ENCODE data around the gene CRIM1. TPM values are rescaled to one million over a fixed set of nuclear protein-coding genes. Genes with fewer than 3 reads are reported as not detected.

Gene CRIM1
- total RNA-seq, 2 donors from 2014 or later, result 55.7 to 90.7 TPM

GRCh38 chr2:36549165-36549574 lies 193.6 kb downstream of the CRIM1 start:
- DNase-seq, result no peak
- Histone ChIP-seq H3K27ac (no peak overlapping the region), H3K9me3 (no peaks in the 10 kb centered on the region), H3K4me3 (no peak overlapping the region), H3K4me1 (no peaks in the 10 kb centered on the region), H3K36me3 (peaks cover 8% of the 10 kb centered on the region), H3K9ac (ENCODE audit: low read depth in 2 of 2, low read length in 2 of 2) (no peak overlapping the region), H3K27me3 (no peaks in the 10 kb centered on the region)
- intact Hi-C loops (cut with DNase I), result loop anchor here (10.0 kb wide), 1 partner anchor 116 kb away; no protein-coding TSS in a partner anchor
- TF ChIP-seq CTCF (IDR thresholded peaks at IDR 0.05), result no peak

GRCh38 chr2:36550006-36550405 lies 194.4 kb downstream of the CRIM1 start:
- H3K36me3 ChIP-seq, result peaks cover 8% of the 10 kb centered on the region
- H3K27ac ChIP-seq, result no peak overlapping the region
- DNase-seq, result no peak
- H3K4me3 ChIP-seq, result no peak overlapping the region
- intact Hi-C loops (cut with DNase I), result no loop called here
- H3K9me3 ChIP-seq, result no peaks in the 10 kb centered on the region
- no peaks in the 10 kb centered on the region for H3K4me1 ChIP-seq
- H3K9ac ChIP-seq (ENCODE audit: low read depth in 2 of 2, low read length in 2 of 2), result no peak overlapping the region
- TF ChIP-seq CTCF (IDR thresholded peaks at IDR 0.05), result no peak
- no peaks in the 10 kb centered on the region for H3K27me3 ChIP-seq

- intact Hi-C loops (cut with DNase I), result no loop called here
- Histone ChIP-seq H3K27me3 (no peaks in the 10 kb centered on the region), H3K9ac (ENCODE audit: low read depth in 2 of 2, low read length in 2 of 2) (no peak overlapping the region), H3K4me1 (no peaks in the 10 kb centered on the region), H3K36me3 (peaks cover 5% of the 10 kb centered on the region), H3K27ac (no peak overlapping the region), H3K9me3 (no peaks in the 10 kb centered on the region), H3K4me3 (no peak overlapping the region)
- DNase-seq, result no peak
- no peak for TF ChIP-seq CTCF (IDR thresholded peaks at IDR 0.05)
These were observed 198.1 kb downstream of the CRIM1 start for GRCh38 chr2:36553683-36554082.

GRCh38 chr2:36554531-36554930 lies 199.0 kb downstream of the CRIM1 start:
- H3K36me3 ChIP-seq, result peaks cover 4% of the 10 kb centered on the region
- no peaks in the 10 kb centered on the region for H3K27me3 ChIP-seq
- H3K4me1 ChIP-seq, result no peaks in the 10 kb centered on the region
- no peak for DNase-seq
- no peaks in the 10 kb centered on the region for H3K9me3 ChIP-seq
- intact Hi-C loops (cut with DNase I), result no loop called here
- no peak overlapping the region for H3K27ac ChIP-seq
- H3K4me3 ChIP-seq, result no peak overlapping the region
- TF ChIP-seq CTCF (IDR thresholded peaks at IDR 0.05), result no peak
- no peak overlapping the region for H3K9ac ChIP-seq (ENCODE audit: low read depth in 2 of 2, low read length in 2 of 2)

GRCh38 chr2:36555789-36556188 lies 200.2 kb downstream of the CRIM1 start:
- DNase-seq, result no peak
- no peak overlapping the region for H3K4me3 ChIP-seq
- no peaks in the 10 kb centered on the region for H3K9me3 ChIP-seq
- H3K9ac ChIP-seq (ENCODE audit: low read depth in 2 of 2, low read length in 2 of 2), result no peak overlapping the region
- intact Hi-C loops (cut with DNase I), result no loop called here
- no peaks in the 10 kb centered on the region for H3K36me3 ChIP-seq
- no peaks in the 10 kb centered on the region for H3K4me1 ChIP-seq
- no peak overlapping the region for H3K27ac ChIP-seq
- H3K27me3 ChIP-seq, result no peaks in the 10 kb centered on the region
- TF ChIP-seq CTCF (IDR thresholded peaks at IDR 0.05), result no peak

- no peak overlapping the region for H3K4me3 ChIP-seq
- no peaks in the 10 kb centered on the region for H3K36me3 ChIP-seq
- no peak for DNase-seq
- intact Hi-C loops (cut with DNase I), result no loop called here
- H3K9ac ChIP-seq (ENCODE audit: low read depth in 2 of 2, low read length in 2 of 2), result no peak overlapping the region
- no peak for TF ChIP-seq CTCF (IDR thresholded peaks at IDR 0.05)
- no peak overlapping the region for H3K27ac ChIP-seq
- no peaks in the 10 kb centered on the region for H3K27me3 ChIP-seq
- H3K4me1 ChIP-seq, result peaks cover under 1% of the 10 kb centered on the region
- H3K9me3 ChIP-seq, result no peaks in the 10 kb centered on the region
These were observed 201.3 kb downstream of the CRIM1 start for GRCh38 chr2:36556842-36557241.
